NCI-H345 (cell line): ENCODE measurements around the gene ADAMTSL5.
"Not testable (repeated sequence)": the region's sequence is repeated elsewhere in the genome, so short reads cannot be mapped to it uniquely, and the experiment has no call there.

Experiments used
- DNase-seq: peaks from one replicate; lab custom pipeline; 2025; lab: John Stamatoyannopoulos, UW

The ADAMTSL5 gene

DNA sequence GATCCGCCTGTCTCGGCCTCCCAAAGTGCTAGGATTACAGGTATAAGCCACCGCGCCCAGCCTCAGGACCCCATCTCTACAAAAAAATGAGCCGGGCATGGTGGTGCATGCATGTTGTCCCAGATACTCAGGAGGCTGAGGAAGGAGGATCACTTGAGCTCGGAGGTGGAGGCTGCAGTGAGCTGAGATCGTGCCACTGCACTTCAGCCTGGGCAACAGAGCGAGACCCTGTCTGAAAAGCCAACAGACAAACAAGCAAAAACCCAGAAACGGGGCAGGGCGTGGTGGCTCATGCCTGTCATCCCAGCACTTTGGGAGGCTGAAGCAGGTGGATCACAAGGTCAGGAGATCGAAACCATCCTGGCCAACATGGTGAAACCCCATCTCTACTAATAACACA, 18.0 kb upstream of the ADAMTSL5 start:
- DNase-seq: not testable (repeated sequence)

GRCh38 chr19:1529430-1529816, 16.6 kb upstream of the ADAMTSL5 start:
- DNase-seq: no peak

DNA sequence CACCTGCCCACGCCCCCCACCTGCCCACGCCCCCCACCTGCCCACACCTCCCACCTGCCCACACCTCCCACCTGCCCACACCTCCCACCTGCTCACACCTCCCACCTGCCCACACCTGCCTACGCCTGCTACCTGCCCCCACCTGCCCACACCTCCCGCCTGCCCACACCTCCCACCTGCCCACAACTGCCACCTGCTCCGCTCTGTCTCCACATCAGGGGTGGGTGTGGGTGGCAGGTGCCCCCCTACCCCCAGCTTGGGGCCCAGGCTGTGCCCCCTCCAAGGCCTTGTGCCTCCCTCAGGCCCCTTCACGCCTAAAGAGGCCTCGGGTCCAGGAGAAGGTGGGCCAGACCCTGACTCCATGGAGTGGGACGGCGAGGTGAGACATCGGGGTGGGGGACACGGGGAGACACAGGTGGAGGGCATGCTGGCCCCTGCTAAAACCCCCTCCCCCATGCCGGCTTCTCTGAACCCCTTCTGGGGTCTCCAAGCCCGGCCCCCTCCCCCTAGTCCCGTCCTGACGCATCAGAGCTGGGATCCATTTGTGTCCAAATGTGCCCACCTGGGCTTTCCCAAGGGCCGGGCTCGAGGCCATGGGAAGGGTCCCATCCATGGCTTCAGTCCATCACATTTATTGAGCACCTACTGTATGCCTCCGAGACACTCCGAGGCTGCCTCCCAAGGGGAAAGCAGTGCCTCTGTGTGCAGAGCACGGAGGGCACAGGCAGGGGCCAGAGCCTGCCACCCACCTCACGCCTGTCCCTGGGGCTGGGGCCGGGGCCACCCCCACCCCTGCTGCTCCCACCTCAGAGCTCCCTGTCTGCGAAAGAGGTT, 16.0 kb upstream of the ADAMTSL5 start:
- DNase-seq: no peak

DNA sequence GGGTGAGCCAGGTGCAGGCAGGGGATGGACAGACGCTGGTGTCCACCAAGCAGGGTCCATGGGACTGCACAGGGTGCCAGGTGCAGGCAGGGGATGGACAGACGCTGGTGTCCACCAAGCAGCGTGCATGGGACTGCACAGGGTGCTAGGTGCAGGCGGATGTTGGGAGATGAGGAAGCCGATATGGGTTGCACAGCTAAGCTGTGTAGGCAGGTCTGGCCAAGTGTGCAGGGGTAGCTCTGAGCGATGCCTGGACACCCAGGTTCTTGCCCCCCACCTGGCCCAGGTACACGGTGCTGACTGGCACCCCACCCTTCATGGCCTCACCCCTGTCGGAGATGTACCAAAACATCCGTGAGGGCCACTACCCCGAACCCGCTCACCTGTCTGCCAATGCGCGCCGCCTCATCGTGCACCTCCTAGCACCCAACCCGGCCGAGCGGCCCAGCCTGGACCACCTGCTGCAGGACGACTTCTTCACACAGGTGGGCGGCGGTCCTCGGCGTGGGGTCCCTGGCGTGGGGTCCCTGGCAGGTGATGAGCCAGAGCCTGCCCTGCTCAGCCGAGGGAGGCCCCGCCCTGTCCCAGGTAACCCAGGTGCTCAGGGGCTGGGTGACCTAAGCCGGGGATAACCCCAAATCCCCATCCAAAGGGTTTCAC, 15.0 kb upstream of the ADAMTSL5 start:
- no peak for DNase-seq

- no peak for DNase-seq
Observed at GRCh38 chr19:1526979-1527649, 14.3 kb upstream of the ADAMTSL5 start.

DNA sequence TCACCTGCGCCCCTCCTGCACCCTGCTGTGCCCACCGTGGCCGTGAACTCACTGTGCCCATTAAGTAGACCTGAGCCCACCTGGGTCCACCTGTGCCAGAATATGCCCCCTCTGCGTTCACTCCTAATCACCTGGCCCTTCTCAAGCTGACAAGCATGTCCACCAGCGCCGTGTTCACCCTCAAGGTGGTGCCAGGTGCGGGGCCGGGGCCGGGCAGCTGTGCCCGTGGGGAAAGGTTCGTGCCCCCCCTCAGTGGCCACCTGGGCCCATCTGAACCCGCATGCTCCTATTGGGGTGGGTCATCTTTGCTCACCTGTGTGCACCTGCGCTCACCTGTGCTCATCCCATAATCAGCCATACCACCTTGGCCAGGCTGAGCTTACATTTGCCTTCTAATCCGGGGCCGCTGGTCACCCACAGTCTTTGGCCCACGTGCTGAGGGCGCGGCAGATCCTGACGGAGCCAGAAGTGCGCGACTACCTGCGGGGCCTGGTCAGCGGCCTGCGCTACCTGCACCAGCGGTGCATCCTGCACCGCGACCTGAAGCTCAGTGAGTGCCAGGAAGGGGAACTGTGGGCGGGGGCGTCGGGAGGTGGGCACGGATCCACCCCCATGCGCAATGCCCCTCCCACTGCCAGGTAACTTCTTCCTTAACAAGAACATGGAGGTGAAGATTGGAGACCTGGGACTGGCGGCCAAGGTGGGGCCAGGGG, 13.4 kb upstream of the ADAMTSL5 start:
- DNase-seq: no peak

DNA sequence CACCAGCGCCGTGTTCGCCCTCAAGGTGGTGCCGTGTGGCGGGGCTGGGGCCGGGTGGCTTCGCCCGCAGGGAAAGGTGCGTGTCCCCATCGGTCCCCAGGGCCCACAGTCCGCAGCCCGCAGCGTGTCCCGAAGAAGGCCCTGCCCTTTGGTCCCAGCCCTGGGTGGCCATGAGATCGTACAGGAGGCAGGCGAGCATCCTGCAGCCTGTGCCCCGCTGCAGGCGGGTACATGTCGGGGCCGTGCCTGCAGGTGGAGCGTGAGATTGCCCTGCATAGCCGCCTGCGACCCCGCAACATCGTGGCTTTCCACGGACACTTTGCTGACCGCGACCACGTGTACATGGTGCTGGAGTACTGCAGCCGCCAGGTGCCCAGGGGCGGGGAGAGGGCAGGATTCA, 12.5 kb upstream of the ADAMTSL5 start:
- DNase-seq: no peak

GRCh38 chr19:1524972-1525325, 12.1 kb upstream of the ADAMTSL5 start:
- DNase-seq: no peak

GRCh38 chr19:1524287-1524971, 11.6 kb upstream of the ADAMTSL5 start:
- no peak for DNase-seq

GRCh38 chr19:1523412-1524286, 10.8 kb upstream of the ADAMTSL5 start, which contains the start of gene PLK5:
Gene PLK5, plus strand, starts transcription at chr19:1524077. Its CDS starts 2,920 bp downstream, at chr19:1526997.
- DNase-seq: no peak

DNA sequence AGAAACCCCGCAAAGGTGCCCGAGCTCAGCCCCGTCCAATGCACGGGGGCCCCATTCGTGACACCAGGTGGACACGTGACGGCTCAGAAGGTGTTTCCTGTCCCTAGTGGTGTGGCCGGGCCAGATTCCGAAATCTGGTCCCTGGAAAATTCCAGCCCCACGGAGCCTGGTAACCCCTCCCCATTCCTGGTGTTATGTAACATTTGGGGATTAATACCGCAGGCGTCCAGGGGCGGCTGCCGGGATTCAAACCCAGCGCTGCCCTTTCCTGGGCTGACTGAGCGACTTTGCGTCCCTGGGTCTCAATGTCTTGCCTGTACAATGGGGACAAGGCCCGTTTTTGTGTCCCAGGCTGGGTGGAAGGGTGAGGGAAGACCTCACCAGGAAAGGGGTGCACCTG, 10.0 kb upstream of the ADAMTSL5 start:
- DNase-seq: no peak

DNA sequence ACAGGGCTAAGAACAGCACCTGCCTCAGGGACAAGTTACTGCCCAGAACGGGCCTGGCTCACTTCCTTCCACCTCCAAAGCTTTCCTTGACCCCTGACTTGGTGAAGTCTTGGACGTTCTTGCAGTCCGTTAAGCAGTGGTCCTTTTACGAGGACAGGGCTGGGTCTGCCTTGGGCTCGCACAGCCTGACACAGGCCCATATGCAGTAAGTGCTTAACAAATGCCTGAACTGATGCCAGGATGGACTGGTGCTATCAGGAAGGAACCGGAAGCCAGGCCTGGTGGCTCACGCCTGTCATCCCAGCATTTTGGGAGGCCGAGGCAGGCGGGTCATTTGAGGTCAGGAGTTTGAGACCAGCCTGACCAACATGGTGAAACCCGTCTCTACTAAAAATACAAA, 9.2 kb upstream of the ADAMTSL5 start:
- no peak for DNase-seq

- DNase-seq: no peak
Observed at GRCh38 chr19:1521636-1522035, 8.8 kb upstream of the ADAMTSL5 start.

DNA sequence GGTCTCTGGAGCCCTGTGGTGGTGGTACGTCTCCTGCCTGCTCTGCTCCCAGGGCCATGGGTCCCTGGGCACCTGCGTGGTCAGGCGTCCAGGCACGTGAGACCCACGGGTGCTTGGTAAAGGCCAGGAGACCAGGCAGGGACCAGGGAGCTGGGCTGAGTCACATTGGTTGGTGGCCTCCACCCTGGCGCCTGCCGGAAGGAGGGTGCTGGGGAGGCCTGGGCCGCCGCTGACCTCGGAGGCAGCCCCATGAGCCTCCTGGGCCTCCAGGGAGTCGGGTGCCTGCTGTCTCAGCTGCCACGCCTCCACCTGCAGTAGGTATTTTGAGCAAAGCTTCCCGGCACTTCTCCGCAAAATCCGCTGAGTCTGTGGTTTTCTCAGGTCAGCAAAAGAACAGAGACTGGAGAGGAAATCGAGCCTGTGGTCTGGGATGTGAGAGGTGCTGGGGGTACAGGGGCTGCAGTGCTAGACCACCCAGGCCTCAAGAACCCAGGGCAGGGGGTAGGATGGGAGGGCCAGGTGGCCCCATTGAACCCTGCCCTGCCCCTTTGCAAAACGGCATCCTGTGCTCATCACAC, 7.5 kb upstream of the ADAMTSL5 start:
- DNase-seq: no peak

GRCh38 chr19:1519802-1520201, 7.0 kb upstream of the ADAMTSL5 start:
- not testable (repeated sequence) for DNase-seq

- DNase-seq: no peak
Observed at GRCh38 chr19:1518471-1518870, 5.7 kb upstream of the ADAMTSL5 start.

- DNase-seq: no peak
Observed at GRCh38 chr19:1516395-1516753, 3.6 kb upstream of the ADAMTSL5 start.

DNA sequence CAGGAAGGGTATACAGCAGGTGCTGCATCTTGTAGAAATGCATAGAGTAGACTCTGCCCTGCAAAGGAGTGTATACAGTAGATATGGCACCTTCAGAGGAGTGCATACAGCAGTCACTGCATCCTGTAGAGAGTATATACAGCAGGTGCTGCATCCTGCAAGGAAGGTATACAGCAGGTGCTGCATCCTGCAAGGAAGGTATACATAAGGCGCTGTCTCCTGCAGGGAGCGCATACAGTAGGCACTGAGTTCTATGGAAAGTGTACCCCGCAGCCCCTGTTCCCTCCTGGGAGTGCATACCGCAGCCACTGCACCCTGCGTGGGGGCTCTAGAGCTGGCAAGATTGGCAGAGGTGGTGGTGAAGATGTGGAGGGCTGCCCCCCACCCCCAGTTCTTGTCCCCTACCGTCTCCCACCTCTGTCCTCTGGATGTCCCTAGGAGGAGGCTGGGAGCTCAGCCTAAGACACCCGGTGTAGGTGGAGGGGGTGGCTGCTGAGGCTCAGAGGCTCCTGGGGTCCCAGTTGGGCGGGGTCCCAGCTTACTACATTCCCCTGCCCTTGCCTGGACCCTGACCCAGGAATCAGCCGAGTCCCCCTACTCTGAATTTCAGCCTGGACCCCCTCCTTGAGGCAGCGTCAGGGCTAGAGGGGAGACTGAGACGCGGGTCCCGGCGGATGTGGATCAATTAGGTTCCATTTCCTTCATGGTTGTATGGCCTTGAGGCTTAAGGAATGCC, 2.3 kb upstream of the ADAMTSL5 start:
- no peak for DNase-seq

- DNase-seq: no peak
Observed at GRCh38 chr19:1514295-1514661, 1.5 kb upstream of the ADAMTSL5 start.
